HG03139 (cell line): ENCODE measurements around the gene MEGF6.

Experiments
- ATAC-seq: cut with Tn5 transposase; IDR thresholded peaks from one replicate; pipeline ENCODE4 v1.9.1; 2021; ENCODE audit not compliant: unreplicated experiment

Gene MEGF6

GRCh38 chr1:3645666-3646355 lies 34.5 kb upstream of the MEGF6 start:
- ATAC-seq, result no peak

DNA sequence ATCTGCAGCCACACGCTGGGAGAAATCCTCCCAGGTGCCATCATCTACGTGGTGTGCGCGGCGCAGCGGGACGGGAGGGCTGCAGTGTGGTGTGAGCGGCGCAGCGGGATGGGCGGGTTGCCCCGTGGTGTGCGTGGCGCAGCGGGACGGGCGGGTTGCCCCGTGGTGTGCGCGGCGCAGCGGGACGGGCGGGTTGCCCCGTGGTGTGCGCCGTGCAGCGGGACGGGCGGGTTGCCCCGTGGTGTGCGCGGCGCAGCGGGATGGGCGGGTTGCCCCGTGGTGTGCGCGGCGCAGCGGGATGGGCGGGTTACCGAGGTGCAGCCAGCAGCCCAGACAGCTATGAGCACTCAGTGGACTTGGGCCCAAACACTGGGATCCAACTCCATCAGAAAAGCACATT lies 33.9 kb upstream of the MEGF6 start:
- no peak for ATAC-seq

GRCh38 chr1:3644273-3644672 lies 33.0 kb upstream of the MEGF6 start:
- no peak for ATAC-seq

DNA sequence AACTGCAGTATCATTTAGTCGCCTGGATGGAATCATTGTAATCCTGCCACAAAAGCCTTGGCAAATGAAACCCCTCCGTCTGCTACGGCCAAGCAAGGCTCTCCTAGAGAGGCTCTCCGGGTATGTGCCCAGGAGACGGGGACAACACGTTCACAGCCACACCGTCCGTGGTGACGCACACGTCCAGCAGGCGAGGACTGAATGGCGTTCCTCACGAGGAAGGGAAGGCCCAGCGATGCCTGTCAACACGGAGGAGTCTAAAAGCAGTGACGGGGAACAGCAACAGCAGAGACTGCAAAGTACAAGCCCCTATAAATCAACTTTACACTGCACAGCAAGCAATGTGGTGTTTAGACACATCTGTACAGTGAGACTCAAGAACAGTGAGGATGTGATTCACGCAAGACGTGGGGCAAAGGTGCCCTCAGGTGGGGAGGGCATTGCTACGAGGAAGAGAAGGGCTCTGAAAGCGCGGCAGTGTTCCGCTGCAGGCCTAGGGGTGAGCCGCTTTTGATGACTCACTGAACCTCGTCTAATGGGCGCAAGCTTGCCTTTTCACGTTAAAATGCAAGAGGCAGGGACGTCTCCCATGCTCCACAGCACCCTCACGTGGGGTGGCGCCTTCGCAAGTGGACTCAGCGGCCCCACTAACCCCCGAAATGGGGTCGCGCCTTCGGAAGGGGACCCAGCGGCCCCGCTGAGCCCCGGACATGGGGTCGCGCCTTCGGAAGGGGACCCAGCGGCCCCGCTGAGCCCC lies 31.8 kb upstream of the MEGF6 start:
- ATAC-seq, result no peak

DNA sequence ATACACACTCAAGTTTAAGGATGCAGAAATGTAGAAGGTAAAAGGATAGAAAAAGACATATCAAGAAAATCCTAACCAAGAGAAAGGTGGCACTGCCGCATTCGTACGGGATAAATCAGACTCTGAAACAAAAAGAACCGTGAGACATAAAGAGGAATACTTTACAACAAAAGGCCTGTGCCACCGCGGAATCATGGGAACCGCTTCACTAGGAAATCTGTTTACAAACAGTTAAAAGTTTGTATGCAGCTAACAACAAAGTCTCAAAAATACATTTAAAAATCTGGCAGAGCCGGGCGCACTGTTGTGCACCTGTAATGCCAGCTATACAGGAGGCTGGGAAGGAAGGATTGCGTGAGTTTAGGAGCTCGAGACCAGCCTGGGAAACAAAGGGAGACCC lies 30.5 kb upstream of the MEGF6 start:
- ATAC-seq, result no peak

DNA sequence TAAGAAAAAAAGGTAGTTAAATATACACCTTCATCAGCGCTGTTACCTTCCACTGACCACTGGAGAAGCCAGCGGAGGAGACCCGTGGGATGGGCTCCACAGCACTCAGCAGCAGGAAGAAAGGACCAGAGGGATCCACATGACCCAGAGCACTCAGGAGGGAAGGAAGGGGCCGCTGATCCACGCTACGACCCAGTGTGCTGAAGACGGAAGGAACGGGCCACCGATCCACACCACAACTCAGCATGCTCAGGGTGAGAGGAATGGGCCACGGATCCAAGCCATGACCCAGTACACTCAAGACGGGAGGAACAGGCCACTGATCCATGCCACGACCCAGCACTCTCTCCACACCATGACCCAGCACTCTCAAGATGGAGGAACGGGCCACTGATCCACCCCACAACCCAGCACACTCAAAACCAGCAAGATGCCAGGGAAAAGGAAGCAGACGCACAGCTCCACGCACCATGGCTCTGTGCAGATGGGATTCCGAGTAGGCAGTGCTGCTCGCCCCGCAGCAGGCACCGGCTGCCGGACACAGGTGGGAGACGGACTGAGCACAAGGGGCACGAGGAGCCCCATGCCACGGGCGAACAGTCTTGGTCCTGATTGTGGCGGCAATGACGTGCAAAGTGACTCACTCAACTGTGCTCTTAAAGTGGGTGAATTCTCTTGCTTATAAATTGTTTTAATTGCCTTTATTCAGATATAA lies 29.9 kb upstream of the MEGF6 start:
- ATAC-seq, result no peak

DNA sequence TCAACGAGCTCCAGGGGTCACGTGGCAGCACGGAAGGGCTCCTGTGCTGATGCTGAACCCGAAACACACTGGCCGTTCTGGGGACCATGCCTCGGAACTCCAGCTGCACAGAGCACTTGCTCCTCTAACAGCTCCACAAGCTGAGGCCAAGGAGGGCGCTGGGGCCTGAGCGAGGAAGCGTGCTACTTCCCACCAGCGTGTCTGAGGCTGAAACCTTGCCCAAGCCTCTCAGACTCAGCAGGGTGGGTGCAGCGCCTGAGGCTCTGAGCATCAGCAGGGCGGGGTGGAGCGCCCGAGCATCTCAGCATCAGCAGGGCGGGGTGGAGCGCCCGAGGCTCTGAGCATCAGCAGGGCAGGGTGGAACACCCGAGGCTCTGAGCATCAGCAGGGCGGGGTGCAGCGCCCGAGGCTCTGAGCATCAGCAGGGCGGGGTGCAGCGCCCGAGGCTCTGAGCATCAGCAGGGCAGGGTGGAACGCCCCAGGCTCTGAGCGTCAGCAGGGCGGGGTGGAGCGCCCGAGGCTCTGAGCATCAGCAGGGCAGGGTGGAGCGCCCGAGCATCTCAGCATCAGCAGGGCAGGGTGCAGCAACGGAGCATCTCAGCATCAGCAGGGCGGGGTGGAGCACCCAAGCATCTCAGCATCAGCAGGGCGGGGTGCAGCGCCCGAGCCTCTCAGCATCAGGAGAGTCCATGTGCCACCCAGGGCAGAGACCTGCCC lies 29.0 kb upstream of the MEGF6 start:
- ATAC-seq, result no peak

GRCh38 chr1:3639397-3639911 lies 28.1 kb upstream of the MEGF6 start:
- ATAC-seq, result no peak

- no peak for ATAC-seq
Measured at GRCh38 chr1:3638676-3639075, 27.4 kb upstream of the MEGF6 start.

DNA sequence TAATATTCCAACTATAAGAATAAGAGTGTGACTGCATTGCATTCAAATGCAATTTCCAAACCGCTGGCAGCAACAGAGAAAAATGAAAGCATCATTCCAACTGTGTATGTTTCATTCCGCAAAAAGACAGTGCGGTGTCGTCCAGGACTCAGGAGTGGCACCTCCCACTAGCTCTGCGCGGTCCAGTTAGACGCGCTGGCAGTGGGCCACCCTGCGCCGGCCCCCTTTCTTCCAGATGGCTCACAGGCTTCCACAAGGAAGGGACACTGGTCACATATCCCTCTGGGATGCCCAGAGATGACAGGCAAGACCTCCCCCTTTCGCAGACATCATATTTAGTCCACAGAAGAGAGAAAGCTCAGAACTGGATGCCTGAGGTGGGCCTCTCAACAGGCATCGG lies 26.7 kb upstream of the MEGF6 start:
- no peak for ATAC-seq

GRCh38 chr1:3636531-3636930 lies 25.2 kb upstream of the MEGF6 start:
- ATAC-seq, result no peak

DNA sequence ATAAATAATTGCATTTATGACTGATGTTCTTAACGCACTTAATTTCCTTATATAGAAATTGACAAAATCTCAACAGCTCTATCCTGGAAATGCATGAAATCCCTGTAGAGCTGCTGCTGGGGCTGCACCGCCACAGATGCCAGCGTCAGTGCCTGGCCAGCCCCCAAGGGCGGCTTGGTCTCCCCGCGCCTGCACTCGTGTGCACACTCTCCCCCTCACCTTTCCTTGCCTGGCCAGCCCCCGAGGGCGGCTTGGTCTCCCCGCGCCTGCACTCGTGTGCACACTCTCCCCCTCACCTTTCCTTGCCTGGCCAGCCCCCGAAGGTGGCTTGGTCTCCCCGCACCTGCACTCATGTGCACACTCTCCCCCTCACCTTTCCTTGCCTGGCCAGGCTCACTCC lies 24.8 kb upstream of the MEGF6 start:
- ATAC-seq, result no peak

DNA sequence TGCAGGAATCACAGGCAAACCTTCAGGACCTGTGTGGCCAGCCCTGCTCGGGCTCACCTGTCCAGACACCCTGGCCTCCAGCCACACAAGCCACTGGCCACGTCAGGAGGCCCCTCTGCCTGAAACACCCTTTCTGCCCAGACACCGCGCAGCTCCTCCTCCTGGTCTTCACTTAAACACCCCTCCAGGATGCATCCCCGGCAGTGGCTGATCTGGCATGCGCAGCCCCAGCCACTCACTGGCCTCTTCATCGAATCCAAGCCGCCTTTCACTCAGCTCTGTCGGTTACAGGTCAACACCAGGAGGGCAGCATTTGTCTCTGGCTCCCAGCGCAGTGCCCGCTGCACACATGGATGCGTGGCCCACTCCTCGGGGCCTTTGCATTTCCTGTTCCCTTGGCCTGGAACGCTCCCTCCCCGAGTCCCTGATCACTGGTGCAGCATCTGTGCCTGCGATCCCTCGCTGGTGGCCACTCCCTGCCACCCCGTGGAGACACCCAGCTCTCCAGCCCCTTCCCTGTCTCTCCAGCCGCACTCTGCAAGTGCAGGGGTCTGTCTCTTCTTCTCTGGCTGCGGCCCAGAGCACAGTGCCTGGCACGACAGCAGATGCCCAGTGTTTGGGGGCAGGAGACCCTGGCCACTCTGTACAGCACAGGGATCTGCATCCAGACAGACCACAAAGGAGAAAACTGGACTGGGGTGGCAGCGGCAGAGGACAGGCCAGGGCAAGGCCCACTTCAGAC lies 22.9 kb upstream of the MEGF6 start:
- ATAC-seq, result no peak

DNA sequence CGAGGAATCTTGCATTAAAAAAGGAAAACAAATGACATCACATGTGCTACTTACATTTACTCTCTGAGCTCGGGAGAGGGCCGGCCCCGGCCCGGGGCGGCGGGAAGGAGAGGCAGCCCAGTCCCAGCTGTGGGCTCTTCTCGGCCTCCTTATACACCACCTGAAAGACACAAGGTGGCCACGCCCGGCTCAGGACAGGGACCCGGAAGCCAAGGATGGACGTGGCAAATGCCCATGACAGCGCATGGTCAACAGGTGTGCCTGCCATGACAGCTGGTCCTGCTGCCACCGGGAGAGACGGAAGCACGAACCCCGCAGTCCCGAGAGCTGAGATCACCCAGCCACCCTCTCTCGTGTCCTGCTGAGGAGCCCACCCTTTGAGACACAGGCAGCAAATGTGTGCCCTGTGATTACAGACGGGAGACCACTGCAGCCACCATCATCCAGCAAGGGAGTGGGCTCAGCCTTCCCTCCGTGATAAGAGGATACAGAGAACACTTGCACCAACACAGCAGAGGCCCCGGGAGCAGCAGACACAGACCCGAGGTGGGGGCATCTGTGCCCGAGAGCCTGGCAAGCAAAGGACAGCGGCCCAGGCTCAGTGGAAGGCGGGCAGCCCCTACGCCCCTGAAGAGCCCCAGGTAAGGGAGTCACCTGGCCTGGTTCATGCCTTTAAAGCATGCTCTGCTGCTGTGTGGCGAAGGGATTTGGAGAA lies 22.2 kb upstream of the MEGF6 start:
- ATAC-seq, result no peak

- no peak for ATAC-seq
Measured at GRCh38 chr1:3632716-3633343, 21.5 kb upstream of the MEGF6 start.

- ATAC-seq, result no peak
Measured at GRCh38 chr1:3632298-3632697, 21.0 kb upstream of the MEGF6 start.

GRCh38 chr1:3631320-3632260 lies 20.3 kb upstream of the MEGF6 start:
- ATAC-seq, result no peak

- ATAC-seq, result no peak
Measured at GRCh38 chr1:3630914-3631313, 19.6 kb upstream of the MEGF6 start.
